OCI-LY7 (cell line): ENCODE data around the gene GNB2. TPM values are rescaled to one million over a fixed set of nuclear protein-coding genes. Genes with fewer than 3 reads are reported as not detected.

Experiments used
- BruUV-seq: library from RNA; stranded (reverse); fragments of 400-500 nt; replicated peaks from 2 replicates; lab custom pipeline; 2021; lab: Mats Ljungman, UMichigan
- CTCF ChIA-PET: fragments of 300-600 bp; sonication (Branson Sonifier 250); formaldehyde crosslinking; loops from one replicate; lab custom pipeline; 2022; ENCODE audit warnings: antibody characterized with exemption; ENCODE audit not compliant: unreplicated experiment; lab: Charles Lee
- POLR2A ChIA-PET: fragments of 300-600 bp; sonication (Branson Sonifier 250); formaldehyde crosslinking; loops from one replicate; lab custom pipeline; 2022; ENCODE audit warnings: antibody characterized with exemption; lab: Charles Lee
- DNase-seq: peaks from one replicate; pipeline ENCODE4 v3.0.0-alpha.2; 2015; ENCODE audit warnings: low spot score
- H2AFZ ChIP-seq: fragments of 200-600 bp; sonication (generic), shearing (Covaris generic); 2 replicates; pipeline ENCODE4 v1.6.1; 2014; ENCODE audit warnings: mild to moderate bottlenecking, antibody characterized with exemption, low read length, moderate library complexity
- H3K27ac ChIP-seq: fragments of 200-600 bp; sonication (generic); 2 replicates; pipeline ENCODE4 v1.5.1; 2014; ENCODE audit warnings: mixed run types, low read depth, mild to moderate bottlenecking, moderate library complexity, low read length, inconsistent platforms; ENCODE audit not compliant: poor library complexity, severe bottlenecking
- H3K36me3 ChIP-seq: fragments of 200-600 bp; sonication (generic); 2 replicates; pipeline ENCODE4 v1.6.1; 2014; ENCODE audit warnings: mild to moderate bottlenecking, antibody characterized with exemption, low read length, moderate library complexity, mixed read lengths; ENCODE audit not compliant: insufficient read depth
- H3K4me1 ChIP-seq: fragments of 200-600 bp; sonication (generic); 2 replicates; pipeline ENCODE4 v1.5.1; 2014; ENCODE audit warnings: mild to moderate bottlenecking, low read length; ENCODE audit not compliant: insufficient read depth, poor library complexity, severe bottlenecking
- H3K4me2 ChIP-seq: fragments of 200-600 bp; sonication (generic); 2 replicates; pipeline ENCODE4 v1.6.1; 2014; ENCODE audit warnings: mild to moderate bottlenecking, low read length
- H3K4me3 ChIP-seq: fragments of 200-600 bp; sonication (generic); 2 replicates; pipeline ENCODE4 v1.5.1; 2014; ENCODE audit warnings: mild to moderate bottlenecking, low read depth, low read length; ENCODE audit not compliant: poor library complexity, severe bottlenecking
- H3K79me2 ChIP-seq: fragments of 200-600 bp; sonication (generic); 2 replicates; pipeline ENCODE4 v1.6.1; 2016; ENCODE audit warnings: low read depth, mild to moderate bottlenecking, low read length, moderate library complexity, mixed read lengths; ENCODE audit not compliant: insufficient read depth
- H3K9me2 ChIP-seq: fragments of 200-600 bp; sonication (generic); 2 replicates; pipeline ENCODE4 v1.6.1; 2016; ENCODE audit warnings: mild to moderate bottlenecking, low read length, mixed read lengths; ENCODE audit not compliant: insufficient read depth
- H3K9me3 ChIP-seq: fragments of 200-600 bp; sonication (generic); 2 replicates; pipeline ENCODE4 v1.6.1; 2014; ENCODE audit warnings: mild to moderate bottlenecking, mixed run types, low read length, mixed read lengths
- H4K20me1 ChIP-seq: fragments of 200-600 bp; sonication (generic); 2 replicates; pipeline ENCODE4 v1.6.1; 2014; ENCODE audit warnings: mild to moderate bottlenecking, antibody characterized with exemption, low read length, moderate library complexity, mixed read lengths; ENCODE audit not compliant: insufficient read depth
- CTCF ChIP-seq: fragments of 200-600 bp; sonication (generic); conservative IDR thresholded peaks from 2 replicates; pipeline ENCODE4 v1.5.1; 2014; ENCODE audit warnings: mild to moderate bottlenecking, antibody characterized with exemption, low read length, moderate library complexity, mixed read lengths
- EZH2phosphoT487 ChIP-seq: fragments of 200-600 bp; sonication (generic); IDR thresholded peaks from 2 replicates; pipeline ENCODE4 v1.6.1; 2018; ENCODE audit warnings: low read depth, borderline replicate concordance, mild to moderate bottlenecking, mixed run types, antibody characterized with exemption, low read length, moderate library complexity, mixed read lengths
- intact Hi-C: fragments of 100-400 bp; cut with micrococcal nuclease; formaldehyde crosslinking; loops from one replicate; pipeline ENCODE4 v1.10.0; 2022; ENCODE audit not compliant: unreplicated experiment
- total RNA-seq, 2 experiments: library from RNA; depleted of rRNA in 1 of 2; stranded (reverse); fragments of >200 nt in 1 of 2; shearing (Covaris generic) in 1 of 2; gene quantifications; 2 replicates each; pipeline ENCODE4 v1.2.3, GENCODE V29; 2014 to 2022

The GNB2 gene
- total RNA-seq, 2 experiments from 2014 or later: 80.4 to 174 TPM

- intact Hi-C loops: loop anchor here (10.0 kb wide), 1 partner anchor 203 kb away; the partner anchor contains the start of gene TSC22D4
- no TSS peak for BruUV-seq
- POLR2A ChIA-PET: interaction anchor here (0.6 kb wide), 1 partner anchor 635 kb away, joined by 6 read pairs; no protein-coding TSS in a partner anchor
- peaks cover 64% of the 10 kb centered on the region for H3K36me3 ChIP-seq
- DNase-seq: no peak
- no peak overlapping the region for H3K4me2 ChIP-seq
- CTCF ChIA-PET: interaction anchor here (0.6 kb wide), 1 partner anchor 9 kb away, joined by 4 read pairs; no protein-coding TSS in a partner anchor
- H3K9me3 ChIP-seq: no peaks in the 10 kb centered on the region
- no peak overlapping the region for H2AFZ ChIP-seq
- H4K20me1 ChIP-seq: 0 out of 2 replicates have a peak, but pooled peaks cover 4% of the 10 kb centered on the region
- H3K4me1 ChIP-seq: peaks cover 9% of the 10 kb centered on the region
- H3K9me2 ChIP-seq: no peaks in the 10 kb centered on the region
- H3K79me2 ChIP-seq: peaks cover 8% of the 10 kb centered on the region; the same call in 1 of the 2 replicates
- H3K4me3 ChIP-seq: no peak overlapping the region
- TF ChIP-seq EZH2phosphoT487 (no peak), CTCF (no peak)
- H3K27ac ChIP-seq: no peak overlapping the region
Measured at GRCh38 chr7:100677308-100678267, 4.0 kb downstream of the GNB2 start.

GRCh38 chr7:100678291-100678984 lies 4.9 kb downstream of the GNB2 start:
- H3K4me2 ChIP-seq: no peak overlapping the region
- H3K4me3 ChIP-seq: no peak overlapping the region
- H3K36me3 ChIP-seq: peaks cover 72% of the 10 kb centered on the region
- H3K9me2 ChIP-seq: no peaks in the 10 kb centered on the region
- H3K27ac ChIP-seq: no peak overlapping the region
- H4K20me1 ChIP-seq: 0 out of 2 replicates have a peak, but pooled peaks cover 4% of the 10 kb centered on the region
- no peaks in the 10 kb centered on the region for H3K9me3 ChIP-seq
- POLR2A ChIA-PET: no interaction called here
- CTCF ChIA-PET: no interaction called here
- intact Hi-C loops: loop anchor here (10.0 kb wide), 1 partner anchor 204 kb away; the partner anchor contains the start of gene TSC22D4
- TSS peak; percentile 88 for BruUV-seq
- no peak for DNase-seq
- TF ChIP-seq CTCF (no peak), EZH2phosphoT487 (no peak)
- peaks cover 6% of the 10 kb centered on the region for H3K4me1 ChIP-seq
- peaks cover 8% of the 10 kb centered on the region; the same call in 1 of the 2 replicates for H3K79me2 ChIP-seq
- H2AFZ ChIP-seq: no peak overlapping the region
